ENCODE data around the gene BPGM.
"Not testable (repeated sequence)": the region's sequence is repeated elsewhere in the genome, so short reads cannot be mapped to it uniquely, and the experiment has no call there.

BPGM gene

GRCh38 chr7:134669388-134669787 lies 22.7 kb downstream of the BPGM start:
- DNase-seq: no peak

GRCh38 chr7:134669845-134670373 lies 23.3 kb downstream of the BPGM start:
- peak; percentile 16 to 20 for DNase-seq

- no peak for DNase-seq
Observed at GRCh38 chr7:134671609-134672008, 25.0 kb downstream of the BPGM start.

- no peak for DNase-seq
Observed at GRCh38 chr7:134674424-134674823, 27.8 kb downstream of the BPGM start.

GRCh38 chr7:134676743-134677142 lies 30.1 kb downstream of the BPGM start:
- no peak for DNase-seq

GRCh38 chr7:134678115-134678514 lies 31.5 kb downstream of the BPGM start:
- DNase-seq: no peak

- no peak for DNase-seq
Observed at GRCh38 chr7:134679006-134679405, 32.4 kb downstream of the BPGM start.

- DNase-seq: no peak
Observed at GRCh38 chr7:134684165-134684564, 37.5 kb downstream of the BPGM start.

GRCh38 chr7:134685250-134685649 lies 38.6 kb downstream of the BPGM start:
- DNase-seq: no peak

GRCh38 chr7:134686786-134687185 lies 40.1 kb downstream of the BPGM start:
- DNase-seq: no peak

GRCh38 chr7:134689550-134689949 lies 42.9 kb downstream of the BPGM start:
- not testable (repeated sequence) for DNase-seq

- no peak for DNase-seq
Observed at GRCh38 chr7:134690016-134690415, 43.4 kb downstream of the BPGM start.

- no peak for DNase-seq
Observed at GRCh38 chr7:134690614-134691504, 44.2 kb downstream of the BPGM start.

- no peak for DNase-seq
Observed at GRCh38 chr7:134691546-134692343, 45.1 kb downstream of the BPGM start.

- no peak for DNase-seq
Observed at GRCh38 chr7:134692344-134692705, 45.7 kb downstream of the BPGM start.

- no peak for DNase-seq
Observed at GRCh38 chr7:134693256-134693655, 46.6 kb downstream of the BPGM start.

GRCh38 chr7:134694299-134694698 lies 47.6 kb downstream of the BPGM start:
- DNase-seq: no peak

GRCh38 chr7:134694767-134695166 lies 48.1 kb downstream of the BPGM start:
- no peak for DNase-seq

- no peak for DNase-seq
Observed at GRCh38 chr7:134695321-134695860, 48.7 kb downstream of the BPGM start.

- no peak for DNase-seq
Observed at GRCh38 chr7:134696261-134696660, 49.6 kb downstream of the BPGM start.

- no peak for DNase-seq
Observed at GRCh38 chr7:134697205-134697886, 50.7 kb downstream of the BPGM start.

GRCh38 chr7:134698481-134698880 lies 51.8 kb downstream of the BPGM start:
- no peak for DNase-seq
